KOPT-K1 (cell line): ENCODE measurements around the gene RMC1.

Experiments
- H3K27ac ChIP-seq: fragments of 200-600 bp; sonication (generic); 2 replicates; pipeline ENCODE4 v1.5.1; 2016; ENCODE audit warnings: antibody characterized with exemption, mild to moderate bottlenecking, low read depth, low read length; ENCODE audit not compliant: poor library complexity, severe bottlenecking
- H3K36me3 ChIP-seq: fragments of 200-600 bp; sonication (generic); 2 replicates; pipeline ENCODE4 v1.5.1; 2017; ENCODE audit warnings: antibody characterized with exemption, mild to moderate bottlenecking, low read length, moderate library complexity; ENCODE audit not compliant: insufficient read depth
- H3K9me3 ChIP-seq: fragments of 200-600 bp; sonication (generic); 2 replicates; pipeline ENCODE4 v1.5.1; 2017; ENCODE audit warnings: antibody characterized with exemption, low read length, mild to moderate bottlenecking; ENCODE audit not compliant: insufficient read depth, poor library complexity, severe bottlenecking

RMC1 gene

GRCh38 chr18:23512641-23513040, 9.3 kb downstream of the RMC1 start:
- Histone ChIP-seq H3K27ac (no peak overlapping the region), H3K36me3 (peaks cover 87% of the 10 kb centered on the region), H3K9me3 (no peaks in the 10 kb centered on the region)

- no peak overlapping the region for H3K27ac ChIP-seq
- H3K36me3 ChIP-seq: peaks cover 90% of the 10 kb centered on the region
- no peaks in the 10 kb centered on the region for H3K9me3 ChIP-seq
Observed at GRCh38 chr18:23515911-23516546, 12.7 kb downstream of the RMC1 start.

- Histone ChIP-seq H3K36me3 (peaks cover 99% of the 10 kb centered on the region), H3K9me3 (no peaks in the 10 kb centered on the region), H3K27ac (no peak overlapping the region)
Observed at GRCh38 chr18:23519734-23520133, 16.4 kb downstream of the RMC1 start.

- H3K36me3 ChIP-seq: peaks cover 93% of the 10 kb centered on the region
- H3K9me3 ChIP-seq: no peaks in the 10 kb centered on the region
- H3K27ac ChIP-seq: no peak overlapping the region
Observed at GRCh38 chr18:23521271-23521670, 18.0 kb downstream of the RMC1 start.

- peaks cover 93% of the 10 kb centered on the region for H3K36me3 ChIP-seq
- H3K27ac ChIP-seq: no peak overlapping the region
- H3K9me3 ChIP-seq: no peaks in the 10 kb centered on the region
Observed at GRCh38 chr18:23521907-23522306, 18.6 kb downstream of the RMC1 start.

- H3K36me3 ChIP-seq: peaks cover 93% of the 10 kb centered on the region
- no peak overlapping the region for H3K27ac ChIP-seq
- H3K9me3 ChIP-seq: no peaks in the 10 kb centered on the region
Observed at GRCh38 chr18:23523429-23524212, 20.3 kb downstream of the RMC1 start.

- H3K36me3 ChIP-seq: peaks cover 93% of the 10 kb centered on the region
- H3K9me3 ChIP-seq: no peaks in the 10 kb centered on the region
- H3K27ac ChIP-seq: no peak overlapping the region
Observed at GRCh38 chr18:23524213-23524707, 20.9 kb downstream of the RMC1 start.

- Histone ChIP-seq H3K9me3 (no peaks in the 10 kb centered on the region), H3K36me3 (peaks cover 93% of the 10 kb centered on the region), H3K27ac (no peak overlapping the region)
Observed at GRCh38 chr18:23526501-23527063, 23.3 kb downstream of the RMC1 start.

GRCh38 chr18:23528580-23529472, 25.5 kb downstream of the RMC1 start:
- peaks cover 94% of the 10 kb centered on the region for H3K36me3 ChIP-seq
- H3K27ac ChIP-seq: no peak overlapping the region
- H3K9me3 ChIP-seq: no peaks in the 10 kb centered on the region

GRCh38 chr18:23529604-23530003, 26.3 kb downstream of the RMC1 start:
- no peak overlapping the region for H3K27ac ChIP-seq
- H3K9me3 ChIP-seq: no peaks in the 10 kb centered on the region
- H3K36me3 ChIP-seq: peaks cover 94% of the 10 kb centered on the region

- H3K36me3 ChIP-seq: peaks cover 98% of the 10 kb centered on the region
- H3K9me3 ChIP-seq: no peaks in the 10 kb centered on the region
- no peak overlapping the region for H3K27ac ChIP-seq
Observed at GRCh38 chr18:23530195-23530594, 26.9 kb downstream of the RMC1 start.

GRCh38 chr18:23531912-23532311, 28.6 kb downstream of the RMC1 start:
- no peaks in the 10 kb centered on the region for H3K9me3 ChIP-seq
- no peak overlapping the region for H3K27ac ChIP-seq
- peaks cover 100% of the 10 kb centered on the region for H3K36me3 ChIP-seq

GRCh38 chr18:23532848-23533247, 29.5 kb downstream of the RMC1 start:
- H3K36me3 ChIP-seq: peaks cover 100% of the 10 kb centered on the region
- no peak overlapping the region for H3K27ac ChIP-seq
- H3K9me3 ChIP-seq: no peaks in the 10 kb centered on the region

- Histone ChIP-seq H3K27ac (no peak overlapping the region), H3K36me3 (peaks cover 100% of the 10 kb centered on the region), H3K9me3 (no peaks in the 10 kb centered on the region)
Observed at GRCh38 chr18:23534276-23534675, 31.0 kb downstream of the RMC1 start.

- Histone ChIP-seq H3K9me3 (no peaks in the 10 kb centered on the region), H3K36me3 (peaks cover 93% of the 10 kb centered on the region), H3K27ac (no peak overlapping the region)
Observed at GRCh38 chr18:23536204-23536603, 32.9 kb downstream of the RMC1 start.
